Ovary (tissue), 3 donors: ENCODE data around the gene HACD2.

ENCODE experiments used
- POLR2A ChIP-seq: fragments of 450-650 bp; IDR thresholded peaks from one replicate; pipeline ENCODE4 v1.6.1; 2017; ENCODE audit warnings: antibody characterized with exemption, mild to moderate bottlenecking, moderate library complexity
- TF ChIP-seq, protein P1 (sequence below), 3 donors: fragments of 450-650 bp in 2 of 3; fragments of 200-600 bp in 1 of 3; IDR thresholded peaks; one replicate each; pipeline versions ENCODE4 v1.5.1 to v1.8.0; 2016 to 2022; ENCODE audit warnings: antibody characterized with exemption in 3 of 3, mild to moderate bottlenecking in 1 of 3
- donor health status: DM: no; HTN: no; CAD: no.

DNA sequence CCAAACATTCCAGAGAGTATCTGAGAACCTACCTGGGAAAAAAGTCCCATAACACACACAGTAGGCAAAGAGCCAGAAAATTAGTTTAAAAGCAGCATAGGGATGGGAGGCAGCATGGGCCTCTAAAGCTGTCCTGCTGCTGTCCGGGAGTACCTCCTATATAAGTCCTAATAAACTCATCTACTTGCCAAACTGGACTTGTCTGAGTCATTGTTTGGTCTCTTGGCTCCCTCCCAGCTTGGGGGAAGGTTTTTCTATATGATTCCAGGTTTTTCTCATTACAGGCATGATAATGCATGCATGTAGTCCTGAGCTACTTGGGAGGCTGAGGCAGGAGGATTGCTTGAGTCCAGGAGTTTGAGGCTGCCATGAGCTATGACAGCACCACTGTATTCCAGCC lies 17.5 kb upstream of the HACD2 start:
- TF ChIP-seq, protein P1, sequence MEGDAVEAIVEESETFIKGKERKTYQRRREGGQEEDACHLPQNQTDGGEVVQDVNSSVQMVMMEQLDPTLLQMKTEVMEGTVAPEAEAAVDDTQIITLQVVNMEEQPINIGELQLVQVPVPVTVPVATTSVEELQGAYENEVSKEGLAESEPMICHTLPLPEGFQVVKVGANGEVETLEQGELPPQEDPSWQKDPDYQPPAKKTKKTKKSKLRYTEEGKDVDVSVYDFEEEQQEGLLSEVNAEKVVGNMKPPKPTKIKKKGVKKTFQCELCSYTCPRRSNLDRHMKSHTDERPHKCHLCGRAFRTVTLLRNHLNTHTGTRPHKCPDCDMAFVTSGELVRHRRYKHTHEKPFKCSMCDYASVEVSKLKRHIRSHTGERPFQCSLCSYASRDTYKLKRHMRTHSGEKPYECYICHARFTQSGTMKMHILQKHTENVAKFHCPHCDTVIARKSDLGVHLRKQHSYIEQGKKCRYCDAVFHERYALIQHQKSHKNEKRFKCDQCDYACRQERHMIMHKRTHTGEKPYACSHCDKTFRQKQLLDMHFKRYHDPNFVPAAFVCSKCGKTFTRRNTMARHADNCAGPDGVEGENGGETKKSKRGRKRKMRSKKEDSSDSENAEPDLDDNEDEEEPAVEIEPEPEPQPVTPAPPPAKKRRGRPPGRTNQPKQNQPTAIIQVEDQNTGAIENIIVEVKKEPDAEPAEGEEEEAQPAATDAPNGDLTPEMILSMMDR (IDR thresholded peaks at IDR 0.05), result no peak
- no peak for TF ChIP-seq POLR2A
